K562 (cell line): ENCODE data around the gene RRBP1. TPM values are rescaled to one million over a fixed set of nuclear protein-coding genes. Genes with fewer than 3 reads are reported as not detected.

Source experiments
- ATAC-seq: fragments of 200-7000 bp; cut with Tn5 transposase; 3 replicates; pipeline ENCODE4 v1.9.1; 2020; ENCODE audit warnings: moderate library complexity
- BruUV-seq: library from RNA; stranded (reverse); fragments of 400-500 nt; replicated peaks from 2 replicates; lab custom pipeline; 2021; lab: Mats Ljungman, UMichigan
- CTCF ChIA-PET: fragments of 300-600 bp; formaldehyde crosslinking; extraction: SDS; loops from one replicate; lab custom pipeline; 2021; ENCODE audit warnings: low intra/inter-chr PET ratio; lab: Yijun Ruan, JAX
- POLR2A ChIA-PET: fragments of 300-600, 350-650 bp; sonication (Branson Sonifier 250); formaldehyde crosslinking; extraction: SDS; loops from one replicate; lab custom pipeline; 2021; ENCODE audit warnings: antibody characterized with exemption, inconsistent platforms; lab: Yijun Ruan, JAX
- DNase-seq, 4 experiments: peaks; one replicate each; pipeline versions ENCODE4 v3.0.0 to v3.0.0-alpha.2; 2011 to 2018; ENCODE audit warnings: low spot score in 3 of 4, mixed read lengths in 3 of 4; ENCODE audit errors: extremely low read depth in 1 of 4
- FAIRE-seq: peaks from 2 replicates; lab custom pipeline; 2011; peaks lifted over from hg19 to GRCh38; lab: Jason Lieb, UNC
- H2AFZ ChIP-seq: 2 replicates; pipeline ENCODE4 v1.6.0; 2011; ENCODE audit warnings: low read depth, low read length, control low read depth, inconsistent platforms
- H3K27ac ChIP-seq: fragments of 200-600 bp; 3 replicates; pipeline ENCODE4 v1.8.0; 2011; ENCODE audit warnings: low read depth, mild to moderate bottlenecking, control low read depth, inconsistent platforms, low read length, moderate library complexity, mixed read lengths; ENCODE audit errors: extremely low read depth
- H3K27me3 ChIP-seq, 2 experiments: fragments of 300-600 bp in 1 of 2; 2 replicates in 1 of 2; 3 replicates in 1 of 2; pipeline versions ENCODE4 v1.6.0 to v1.8.0; 2011; ENCODE audit warnings: inconsistent platforms in 2 of 2, low read length in 2 of 2, mild to moderate bottlenecking in 1 of 2, mixed read lengths in 1 of 2, moderate library complexity in 1 of 2; ENCODE audit not compliant: control insufficient read depth in 2 of 2, insufficient read depth in 2 of 2
- H3K36me3 ChIP-seq: fragments of 300-600 bp; 3 replicates; pipeline ENCODE4 v1.8.0; 2011; ENCODE audit warnings: mild to moderate bottlenecking, low read length, inconsistent platforms; ENCODE audit not compliant: control insufficient read depth, insufficient read depth
- H3K4me1 ChIP-seq, 2 experiments: fragments of 200-600 bp in 1 of 2; replicated peaks in 1 of 2; 2 replicates in 1 of 2; 3 replicates in 1 of 2; pipeline versions ENCODE4 v1.5.1 to v1.8.0; 2011; ENCODE audit warnings: inconsistent platforms in 2 of 2, low read length in 2 of 2, mild to moderate bottlenecking in 1 of 2, mixed read lengths in 1 of 2, moderate library complexity in 1 of 2; ENCODE audit not compliant: control insufficient read depth in 2 of 2, insufficient read depth in 2 of 2
- H3K4me2 ChIP-seq: 2 replicates; pipeline ENCODE4 v1.6.1; 2011; ENCODE audit warnings: low read length, control low read depth, inconsistent platforms, mixed read lengths; ENCODE audit not compliant: insufficient read depth
- H3K4me3 ChIP-seq: fragments of 200-600 bp; sonication (generic), shearing (Covaris generic); 2 replicates; pipeline ENCODE4 v1.5.1; 2016; ENCODE audit warnings: control low read depth, inconsistent platforms
- H3K79me2 ChIP-seq: fragments of 200-600 bp; 3 replicates; pipeline ENCODE4 v1.8.0; 2011; ENCODE audit warnings: low read length, inconsistent platforms; ENCODE audit not compliant: control insufficient read depth, insufficient read depth
- H3K9ac ChIP-seq, 2 experiments: 2 replicates each; pipeline versions ENCODE4 v1.6.0 to v1.6.1; 2011; ENCODE audit warnings: low read depth in 2 of 2, low read length in 2 of 2, control low read depth in 1 of 2, inconsistent platforms in 1 of 2, mild to moderate bottlenecking in 1 of 2, mixed read lengths in 1 of 2; ENCODE audit not compliant: insufficient read depth in 1 of 2
- H3K9me1 ChIP-seq: one replicate; pipeline ENCODE4 v1.6.0; 2011; ENCODE audit warnings: inconsistent platforms, mild to moderate bottlenecking, low read length, moderate library complexity; ENCODE audit not compliant: control insufficient read depth, insufficient read depth
- H3K9me3 ChIP-seq: replicated peaks from 2 replicates; pipeline ENCODE4 v1.5.1; 2011; ENCODE audit warnings: low read depth, low read length, inconsistent platforms; ENCODE audit not compliant: control insufficient read depth, insufficient read depth
- H4K20me1 ChIP-seq: replicated peaks from 2 replicates; pipeline ENCODE4 v1.6.1; 2011; ENCODE audit warnings: low read length, inconsistent platforms, mixed read lengths; ENCODE audit not compliant: control insufficient read depth, insufficient read depth
- ATF4 ChIP-seq: fragments of 450-650 bp; formaldehyde crosslinking; IDR thresholded peaks from 2 replicates; pipeline ENCODE4 v1.4.0; 2022; ENCODE audit warnings: mild to moderate bottlenecking, moderate library complexity
- ESRRB ChIP-seq: fragments of 250-450 bp; sonication (Bioruptor Pico); IDR thresholded peaks from 2 replicates; pipeline ENCODE4 v1.5.0; 2020; ENCODE audit warnings: mild to moderate bottlenecking, moderate library complexity, borderline replicate concordance
- HES1 ChIP-seq: fragments of 450-650 bp; IDR thresholded peaks from 2 replicates; pipeline ENCODE4 v1.6.1; 2016; ENCODE audit warnings: low read depth, mild to moderate bottlenecking, moderate library complexity
- MEF2A ChIP-seq: IDR thresholded peaks from 2 replicates; pipeline ENCODE4 v1.6.1; 2011; ENCODE audit warnings: low read depth, mild to moderate bottlenecking, low read length, moderate library complexity; ENCODE audit not compliant: control insufficient read depth
- RCOR1 ChIP-seq, 2 experiments: IDR thresholded peaks; 2 replicates each; pipeline ENCODE4 v1.6.1; 2012; ENCODE audit warnings: low read depth in 2 of 2, low read length in 2 of 2, borderline replicate concordance in 1 of 2, improper control_type of control experiment in 1 of 2
- TFE3 ChIP-seq: fragments of 450-650 bp; formaldehyde crosslinking; IDR thresholded peaks from 2 replicates; pipeline ENCODE4 v1.4.0; 2020; ENCODE audit warnings: mild to moderate bottlenecking, mixed read lengths
- ZBTB12 ChIP-seq: fragments of 250-450 bp; sonication (Bioruptor Pico); IDR thresholded peaks from 2 replicates; pipeline ENCODE4 v1.4.0; 2020
- ZBTB8A ChIP-seq: fragments of 450-650 bp; IDR thresholded peaks from 2 replicates; pipeline ENCODE4 v1.6.1; 2018; ENCODE audit warnings: mild to moderate bottlenecking, moderate library complexity; ENCODE audit not compliant: partially characterized antibody
- ZNF263 ChIP-seq: sonication (generic); formaldehyde crosslinking; IDR thresholded peaks from 2 replicates; pipeline ENCODE4 v1.8.0; 2022; ENCODE audit warnings: mild to moderate bottlenecking, missing genetic modification reagents, borderline replicate concordance
- ZNF511 ChIP-seq: sonication (generic); formaldehyde crosslinking; IDR thresholded peaks from 2 replicates; pipeline ENCODE4 v1.8.0; 2022; ENCODE audit warnings: mild to moderate bottlenecking, missing genetic modification reagents
- ZNF717 ChIP-seq: fragments of 250-450 bp; sonication (Bioruptor Pico); IDR thresholded peaks from 2 replicates; pipeline ENCODE4 v1.5.0; 2021
- WGBS: fragments of 100-300 bp; shearing (Covaris generic); methylation state at CpG from one replicate; pipeline ENCODE4 v1.1.6; 2016; ENCODE audit warnings: low coverage, mixed read lengths; ENCODE audit not compliant: insufficient coverage; ENCODE audit errors: missing lambda C conversion rate; 5-methylcytosine and 5-hydroxymethylcytosine counted together
- in situ Hi-C: fragments of 300-500 bp; cut with MboI; formaldehyde crosslinking; loops from 4 replicates; pipeline ENCODE4 v1.15.0; 2018; ENCODE audit warnings: inconsistent platforms, mixed read lengths
- intact Hi-C: fragments of 100-400 bp; cut with micrococcal nuclease; formaldehyde crosslinking; loops from 2 replicates; pipeline ENCODE4 v1.14.2; 2022
- polyA plus RNA-seq, 8 experiments: library from polyadenylated mRNA; depleted of rRNA in 4 of 8; stranded (reverse) in 5 of 8; unstranded in 3 of 8; fragments of >200 nt; fragmentation: Nextera tagmentation in 2 of 8; fragmentation: Illumina TruSeq in 1 of 8; extraction: Ambion mirVana in 2 of 8; extraction: Trizol in 1 of 8; gene quantifications; 2 replicates each; pipeline versions ENCODE4 v1.2.1 to v1.2.3, GENCODE V29; 2011 to 2014; ENCODE audit warnings: inconsistent platforms in 1 of 8, missing spikeins in 1 of 8
- total RNA-seq, 7 experiments: library from RNA; depleted of rRNA in 6 of 7; stranded (reverse); fragments of >200 nt in 6 of 7; fragmentation: Illumina TruSeq in 2 of 7; extraction: Trizol in 2 of 7; gene quantifications; 2 replicates each; pipeline versions ENCODE4 v1.2.1 to v1.2.3, GENCODE V29; 2011 to 2021; ENCODE audit warnings: low replicate concordance in 1 of 7

The RRBP1 gene
- total and polyA plus RNA-seq, 9 of the 15 experiments (the other 6 are each of a cell fraction or from before 2014, with no cell fraction given) = 0.84 to 32.0 (median 17.6) TPM

- TF ChIP-seq HES1 = no peak
- no peak for TF ChIP-seq ZNF263
- TF ChIP-seq ATF4 = no peak
- TF ChIP-seq RCOR1 (IDR thresholded peaks at IDR 0.05; ENCODE audit: borderline replicate concordance in 1 of 2, low read depth in 2 of 2, low read length in 2 of 2) = no peak
- TF ChIP-seq ZNF717 = no peak
- no peak for TF ChIP-seq MEF2A
Measured at GRCh38 chr20:17674722-17675518, 7.1 kb downstream of the RRBP1 start (continued).

- TF ChIP-seq ZNF511 (CRISPR knock-in tag) (no peak), ESRRB (no peak), TFE3 (CRISPR knock-in tag) (no peak), ZBTB12 (no peak), ZBTB8A (no peak)
- H3K4me3 ChIP-seq = no peak overlapping the region
- POLR2A ChIA-PET = no interaction called here
- H3K27me3 ChIP-seq = no peaks in the 10 kb centered on the region
- no peaks in the 10 kb centered on the region for H4K20me1 ChIP-seq
- peaks cover 38% of the 10 kb centered on the region for H3K79me2 ChIP-seq
- no peak overlapping the region for H3K4me2 ChIP-seq
- H3K4me1 ChIP-seq = peaks cover 0 to 4% of the 10 kb centered on the region in 2 experiments; a peak in 2 of 5 replicates
- intact Hi-C loops = no loop called here
- in situ Hi-C loops = no loop called here
- peaks cover 19% of the 10 kb centered on the region; the same call in 2 of the 3 replicates for H3K36me3 ChIP-seq
- no peak for FAIRE-seq
- H3K9ac ChIP-seq = no peak overlapping the region
- DNase-seq = no peak
- H2AFZ ChIP-seq = no peak overlapping the region
- no peaks in the 10 kb centered on the region for H3K9me3 ChIP-seq
- CTCF ChIA-PET = no interaction called here
- no peak overlapping the region for H3K27ac ChIP-seq
- WGBS = 84% methylated on average over 4 of the region's 7 CpGs
- no TSS peak for BruUV-seq
- no peaks in the 10 kb centered on the region for H3K9me1 ChIP-seq
- no peak for ATAC-seq
Measured at GRCh38 chr20:17673084-17673483, 9.0 kb downstream of the RRBP1 start.
